HepG2 (cell line): ENCODE data around the gene TSPAN13. TPM values are rescaled to one million over a fixed set of nuclear protein-coding genes. Genes with fewer than 3 reads are reported as not detected.

Source experiments
- ATAC-seq: fragments of 200-7000 bp; cut with Tn5 transposase; 3 replicates; pipeline ENCODE4 v1.9.1; 2020; ENCODE audit warnings: mild to moderate bottlenecking, moderate library complexity
- BruUV-seq: library from RNA; stranded (reverse); fragments of 400-500 nt; replicated peaks from 2 replicates; lab custom pipeline; 2021; lab: Mats Ljungman, UMichigan
- CTCF ChIA-PET: fragments of 300-600 bp; formaldehyde crosslinking; extraction: SDS; loops from one replicate; lab custom pipeline; 2021; ENCODE audit warnings: low total read pairs, inconsistent platforms, low intra/inter-chr PET ratio; lab: Yijun Ruan, JAX
- POLR2A ChIA-PET: fragments of 350-600 bp; sonication (Branson Sonifier 250); formaldehyde crosslinking; loops from one replicate; lab custom pipeline; 2020; ENCODE audit warnings: antibody characterized with exemption, inconsistent platforms; lab: Yijun Ruan, JAX
- DNase-seq: peaks from one replicate; pipeline ENCODE4 v3.0.0-alpha.2; 2015; ENCODE audit warnings: low spot score
- FAIRE-seq: peaks from 3 replicates; lab custom pipeline; 2011; peaks lifted over from hg19 to GRCh38; lab: Jason Lieb, UNC
- H2AFZ ChIP-seq: one replicate; pipeline ENCODE4 v1.6.1; 2011; ENCODE audit warnings: low read length, inconsistent platforms
- H3K27ac ChIP-seq: fragments of 300-600 bp; 3 replicates; pipeline ENCODE4 v1.8.0; 2011; ENCODE audit warnings: mixed run types, mild to moderate bottlenecking, mixed read lengths, low read length, inconsistent platforms; ENCODE audit not compliant: insufficient read depth; ENCODE audit errors: extremely low read length
- H3K27me3 ChIP-seq, 2 experiments: fragments of 200-600 bp in 1 of 2; 2 replicates in 1 of 2; 3 replicates in 1 of 2; pipeline versions ENCODE4 v1.6.0 to v1.8.0; 2011; ENCODE audit warnings: low read length in 2 of 2, mild to moderate bottlenecking in 2 of 2, moderate library complexity in 2 of 2, inconsistent platforms in 1 of 2; ENCODE audit not compliant: insufficient read depth in 2 of 2, control insufficient read depth in 1 of 2
- H3K36me3 ChIP-seq, 2 experiments: fragments of 200-600 bp in 1 of 2; replicated peaks in 1 of 2; 2 replicates in 1 of 2; 3 replicates in 1 of 2; pipeline versions ENCODE4 v1.5.1 to v1.8.0; 2011; ENCODE audit warnings: low read length in 2 of 2, inconsistent platforms in 1 of 2; ENCODE audit not compliant: insufficient read depth in 2 of 2, control insufficient read depth in 1 of 2
- H3K4me1 ChIP-seq: 2 replicates; pipeline ENCODE4 v1.5.1; 2012; ENCODE audit warnings: low read length, inconsistent platforms; ENCODE audit not compliant: insufficient read depth
- H3K4me2 ChIP-seq: 2 replicates; pipeline ENCODE4 v1.6.0; 2011; ENCODE audit warnings: low read depth, low read length, inconsistent platforms
- H3K4me3 ChIP-seq, 3 experiments: fragments of 200-600 bp in 1 of 3; sonication (generic), shearing (Covaris generic) in 1 of 3; replicated peaks in 1 of 3; 2 replicates each; pipeline ENCODE4 v1.5.1; 2011 to 2016; ENCODE audit warnings: low read length in 3 of 3, inconsistent platforms in 2 of 3, low read depth in 2 of 3, mild to moderate bottlenecking in 2 of 3, control low read depth in 1 of 3, mixed read lengths in 1 of 3; ENCODE audit not compliant: insufficient read depth in 1 of 3
- H3K79me2 ChIP-seq: one replicate; pipeline ENCODE4 v1.6.1; 2011; ENCODE audit warnings: low read length, inconsistent platforms; ENCODE audit not compliant: insufficient read depth
- H3K9ac ChIP-seq: 2 replicates; pipeline ENCODE4 v1.6.0; 2011; ENCODE audit warnings: mild to moderate bottlenecking, low read depth, low read length, inconsistent platforms; ENCODE audit not compliant: insufficient read depth
- H3K9me3 ChIP-seq: 2 replicates; pipeline ENCODE4 v1.5.1; 2012; ENCODE audit warnings: mild to moderate bottlenecking, low read length
- H4K20me1 ChIP-seq: 2 replicates; pipeline ENCODE4 v1.6.0; 2011; ENCODE audit warnings: inconsistent platforms, mild to moderate bottlenecking, low read length, moderate library complexity; ENCODE audit not compliant: insufficient read depth
- CEBPZ ChIP-seq: IDR thresholded peaks from 2 replicates; pipeline ENCODE4 v1.6.1; 2012; ENCODE audit warnings: low read length, improper control_type of control experiment
- CHD2 ChIP-seq: IDR thresholded peaks from 2 replicates; pipeline ENCODE4 v1.6.1; 2011; ENCODE audit warnings: low read depth, low read length, improper control_type of control experiment
- MAFF ChIP-seq: IDR thresholded peaks from 2 replicates; pipeline ENCODE4 v1.6.1; 2011; ENCODE audit warnings: low read depth, low read length, improper control_type of control experiment
- MAFK ChIP-seq, 2 experiments: IDR thresholded peaks in 1 of 2; conservative IDR thresholded peaks in 1 of 2; 2 replicates each; pipeline ENCODE4 v1.6.1; 2011; ENCODE audit warnings: improper control_type of control experiment in 2 of 2, low read length in 2 of 2
- NCOA5 ChIP-seq: sonication (generic); formaldehyde crosslinking; IDR thresholded peaks from 2 replicates; pipeline ENCODE4 v1.4.0; 2020; ENCODE audit warnings: missing genetic modification reagents
- ZNF296 ChIP-seq: sonication (generic); formaldehyde crosslinking; conservative IDR thresholded peaks from 2 replicates; pipeline ENCODE4 v1.5.0; 2020; ENCODE audit warnings: mild to moderate bottlenecking, missing genetic modification reagents
- WGBS: methylation state at CpG from one replicate; pipeline ENCODE4 v1.1.6; 2017; ENCODE audit warnings: low lambda C conversion rate; 5-methylcytosine and 5-hydroxymethylcytosine counted together
- in situ Hi-C: cut with HindIII; loops from 2 replicates; pipeline ENCODE4 v1.10.0; 2017; ENCODE audit warnings: low pct_unique_long_range_greater_than_20kb; ENCODE audit not compliant: extremely low pct_ligation_motif_present
- intact Hi-C: fragments of 100-400 bp; cut with micrococcal nuclease; formaldehyde crosslinking; loops from one replicate; pipeline ENCODE4 v1.10.0; 2022; ENCODE audit not compliant: unreplicated experiment
- polyA plus RNA-seq, 8 experiments: library from polyadenylated mRNA; depleted of rRNA in 3 of 8; stranded (reverse) in 7 of 8; unstranded in 1 of 8; fragments of >200 nt; fragmentation: Illumina TruSeq in 4 of 8; extraction: Trizol in 4 of 8; gene quantifications; 2 replicates each; pipeline versions ENCODE4 v1.2.1 to v1.2.3, GENCODE V29; 2011 to 2016; ENCODE audit warnings: low read depth in 4 of 8, missing spikeins in 1 of 8, mixed read lengths in 1 of 8; ENCODE audit not compliant: insufficient read depth in 1 of 8
- total RNA-seq, 5 experiments: library from RNA; depleted of rRNA; stranded (reverse); fragments of >200 nt; fragmentation: Illumina TruSeq; extraction: Trizol; gene quantifications; 2 replicates each; pipeline ENCODE4 v1.2.3, GENCODE V29; 2016; ENCODE audit warnings: low read depth in 1 of 5

Gene TSPAN13
- total and polyA plus RNA-seq, 2 of the 13 experiments (the other 11 are each of a cell fraction or from before 2014, with no cell fraction given), result 5.8 to 6.2 TPM

- in situ Hi-C loops, result loop anchor here (5.0 kb wide), 1 partner anchor 116 kb away; no protein-coding TSS in a partner anchor
- H3K27me3 ChIP-seq, result no peaks in the 10 kb centered on the region
- no peak for ATAC-seq
- H3K9me3 ChIP-seq, result no peaks in the 10 kb centered on the region
- no peaks in the 10 kb centered on the region for H4K20me1 ChIP-seq
- no peak overlapping the region for H3K9ac ChIP-seq
- no peak overlapping the region for H3K4me2 ChIP-seq
- no peak for DNase-seq
- no peaks in the 10 kb centered on the region for H3K36me3 ChIP-seq
- CTCF ChIA-PET, result interaction anchor here (3.0 kb wide), 1 partner anchor 116 kb away, joined by 15 read pairs; no protein-coding TSS in a partner anchor
- no peak overlapping the region for H3K4me3 ChIP-seq
- no peak overlapping the region for H3K27ac ChIP-seq
- no TSS peak for BruUV-seq
- no peaks in the 10 kb centered on the region for H3K79me2 ChIP-seq
- H2AFZ ChIP-seq, result no peak overlapping the region
- POLR2A ChIA-PET, result interaction anchor here (1.0 kb wide), 1 partner anchor 497 kb away, joined by 4 read pairs; the partner anchor contains the start of gene AHR
- 42% methylated on average over 4 of the region's 4 CpGs for WGBS
- TF ChIP-seq CHD2 (no peak), MAFF (peak; percentile 60; the same call in 1 of the 2 replicates), MAFK (conservative IDR thresholded peaks at IDR 0.05 in 1 of 2, IDR thresholded peaks at IDR 0.05 in 1 of 2; ENCODE audit: low read length in 2 of 2) (peak; percentile 52 to 82), NCOA5 (no peak), ZNF296 (CRISPR knock-in tag) (no peak), CEBPZ (no peak)
- TF ChIP-seq, all 625 proteins: peak for 2
- intact Hi-C loops, result loop anchor here (2.0 kb wide), 1 partner anchor 117 kb away; no protein-coding TSS in a partner anchor
- no peak for FAIRE-seq
- H3K4me1 ChIP-seq, result peaks cover 23% of the 10 kb centered on the region
Measured at GRCh38 chr7:16801579-16801978, 48.0 kb downstream of the TSPAN13 start.
